Fibroblast of lung (primary cell): ENCODE data around the gene PNMA5.

Source experiments
- CTCF ChIP-seq, 2 donors: IDR thresholded peaks in 1 of 2; conservative IDR thresholded peaks in 1 of 2; 1 replicate in 1 of 2; 2 replicates in 1 of 2; pipeline ENCODE4 v1.5.1; 2011 to 2012; ENCODE audit warnings: low read length in 2 of 2, control low read depth in 1 of 2, inconsistent platforms in 1 of 2, low read depth in 1 of 2, mild to moderate bottlenecking in 1 of 2
- EZH2 ChIP-seq: IDR thresholded peaks from 2 replicates; pipeline ENCODE4 v1.5.1; 2012; ENCODE audit warnings: low read length, control low read depth, mild to moderate bottlenecking; ENCODE audit errors: missing control alignments

- no peak for TF ChIP-seq CTCF (conservative IDR thresholded peaks at IDR 0.05 in 1 of 2, IDR thresholded peaks at IDR 0.05 in 1 of 2; ENCODE audit: low read depth in 1 of 2, low read length in 2 of 2)
- no peak for TF ChIP-seq EZH2
Measured at GRCh38 chrX:152958047-152958446, 35.9 kb downstream of the PNMA5 start.
